BE2C (cell line): ENCODE results near the gene PHACTR1.

Experiments used
- DNase-seq: peaks from one replicate; pipeline ENCODE4 v3.0.0-alpha.2; 2020
- H3K27me3 ChIP-seq: fragments of 250-450 bp; sonication (Bioruptor Pico); 2 replicates; pipeline ENCODE4 v1.5.1; 2020; ENCODE audit warnings: mild to moderate bottlenecking
- H3K36me3 ChIP-seq: fragments of 250-450 bp; sonication (Bioruptor Pico); 2 replicates; pipeline ENCODE4 v1.5.1; 2020; ENCODE audit warnings: mild to moderate bottlenecking
- H3K4me1 ChIP-seq: fragments of 250-450 bp; sonication (Bioruptor Pico); 2 replicates; pipeline ENCODE4 v1.5.1; 2020
- H3K4me3 ChIP-seq: 2 replicates; pipeline ENCODE4 v1.5.1; 2011; ENCODE audit warnings: low read depth, low read length
- H3K9me3 ChIP-seq: fragments of 250-450 bp; sonication (Bioruptor Pico); 2 replicates; pipeline ENCODE4 v1.5.1; 2020
- CTCF ChIP-seq: IDR thresholded peaks from 2 replicates; pipeline ENCODE4 v1.5.1; 2012; ENCODE audit warnings: mild to moderate bottlenecking, low read depth, low read length

Gene PHACTR1

GRCh38 chr6:12801141-12801540 is 84.6 kb downstream of the PHACTR1 start:
- H3K36me3 ChIP-seq: no peaks in the 10 kb centered on the region
- DNase-seq: no peak

GRCh38 chr6:12802440-12802839 is 85.9 kb downstream of the PHACTR1 start:
- Histone ChIP-seq H3K36me3 (no peaks in the 10 kb centered on the region), H3K4me1 (no peaks in the 10 kb centered on the region), H3K9me3 (no peaks in the 10 kb centered on the region), H3K27me3 (no peaks in the 10 kb centered on the region), H3K4me3 (no peak overlapping the region)
- TF ChIP-seq CTCF: no peak
- no peak for DNase-seq

More at GRCh38 chr6:12801141-12801540, 84.6 kb downstream of the PHACTR1 start:
- Histone ChIP-seq H3K27me3 (no peaks in the 10 kb centered on the region), H3K4me1 (no peaks in the 10 kb centered on the region), H3K4me3 (no peak overlapping the region), H3K9me3 (no peaks in the 10 kb centered on the region)
- no peak for TF ChIP-seq CTCF

GRCh38 chr6:12803486-12803885 is 86.9 kb downstream of the PHACTR1 start:
- DNase-seq: no peak
- H3K27me3 ChIP-seq: no peaks in the 10 kb centered on the region
- H3K4me1 ChIP-seq: no peaks in the 10 kb centered on the region
- H3K9me3 ChIP-seq: no peaks in the 10 kb centered on the region
- no peak for TF ChIP-seq CTCF
- H3K4me3 ChIP-seq: no peak overlapping the region
- no peaks in the 10 kb centered on the region for H3K36me3 ChIP-seq

GRCh38 chr6:12804952-12805645 is 88.5 kb downstream of the PHACTR1 start:
- Histone ChIP-seq H3K36me3 (no peaks in the 10 kb centered on the region), H3K9me3 (no peaks in the 10 kb centered on the region), H3K4me3 (no peak overlapping the region), H3K4me1 (no peaks in the 10 kb centered on the region), H3K27me3 (no peaks in the 10 kb centered on the region)
- no peak for DNase-seq
- TF ChIP-seq CTCF: no peak

GRCh38 chr6:12806136-12806535 is 89.6 kb downstream of the PHACTR1 start:
- TF ChIP-seq CTCF: no peak
- no peaks in the 10 kb centered on the region for H3K27me3 ChIP-seq

GRCh38 chr6:12806796-12807195 is 90.2 kb downstream of the PHACTR1 start:
- no peak overlapping the region for H3K4me3 ChIP-seq
- no peaks in the 10 kb centered on the region for H3K9me3 ChIP-seq
- H3K36me3 ChIP-seq: no peaks in the 10 kb centered on the region
- no peaks in the 10 kb centered on the region for H3K27me3 ChIP-seq
- no peaks in the 10 kb centered on the region for H3K4me1 ChIP-seq
- DNase-seq: no peak
- no peak for TF ChIP-seq CTCF

More at GRCh38 chr6:12806136-12806535, 89.6 kb downstream of the PHACTR1 start:
- H3K9me3 ChIP-seq: no peaks in the 10 kb centered on the region
- no peak for DNase-seq
- H3K4me3 ChIP-seq: no peak overlapping the region
- no peaks in the 10 kb centered on the region for H3K36me3 ChIP-seq
- H3K4me1 ChIP-seq: no peaks in the 10 kb centered on the region
